Stimulated activated naive B cell treated with anti-CD40 and anti-IgM and Interleukin-4, amounts not matched to agents 10 μg/mL and 1 μg/mL and 100 μg/mL, for 72 hours (primary cell): ENCODE data around the gene AGAP6.
"Not testable (repeated sequence)": the region's sequence is repeated elsewhere in the genome, so short reads cannot be mapped to it uniquely, and the experiment has no call there.

ENCODE experiments used
- ATAC-seq, 2 donors: fragments of 150-1000 bp; cut with Tn5 transposase; replicated peaks; 2 replicates each; pipeline ENCODE4 v1.10.0; 2021; ENCODE audit warnings: moderate library complexity in 1 of 2
- DNase-seq: peaks from one replicate; pipeline ENCODE4 v3.0.0; 2021
- H3K27ac Mint-ChIP-seq: one replicate; pipeline ENCODE4 v1.8.0; 2022; ENCODE audit warnings: mild to moderate bottlenecking, mixed read lengths
- H3K27me3 Mint-ChIP-seq, 2 donors: one replicate each; pipeline ENCODE4 v1.8.0; 2022; ENCODE audit warnings: mixed read lengths in 2 of 2
- H3K36me3 Mint-ChIP-seq, 2 donors: one replicate each; pipeline ENCODE4 v1.8.0; 2022; ENCODE audit warnings: mixed read lengths in 2 of 2, mild to moderate bottlenecking in 1 of 2
- H3K4me1 Mint-ChIP-seq, 2 donors: one replicate each; pipeline ENCODE4 v1.8.0; 2022; ENCODE audit warnings: mixed read lengths in 2 of 2, mild to moderate bottlenecking in 1 of 2
- H3K4me3 Mint-ChIP-seq, 2 donors: one replicate each; pipeline ENCODE4 v1.8.0; 2022; ENCODE audit warnings: mild to moderate bottlenecking in 2 of 2, mixed read lengths in 2 of 2, moderate library complexity in 1 of 2
- H3K9me3 Mint-ChIP-seq, 2 donors: one replicate each; pipeline ENCODE4 v1.8.0; 2022; ENCODE audit warnings: mixed read lengths in 2 of 2, mild to moderate bottlenecking in 1 of 2

Gene AGAP6

GRCh38 chr10:50051995-50052660 lies 63.9 kb downstream of the AGAP6 start:
- H3K4me1 Mint-ChIP-seq, H3K4me3 Mint-ChIP-seq, H3K9me3 Mint-ChIP-seq, H3K36me3 Mint-ChIP-seq, H3K27me3 Mint-ChIP-seq: not testable (repeated sequence)
- peak; percentile 7 for DNase-seq
- peak; percentile 63 to 79 for ATAC-seq
- H3K27ac Mint-ChIP-seq = peak overlapping the region; percentile 25

- H3K4me3 Mint-ChIP-seq, ATAC-seq, H3K27me3 Mint-ChIP-seq, H3K4me1 Mint-ChIP-seq, H3K9me3 Mint-ChIP-seq, H3K36me3 Mint-ChIP-seq, H3K27ac Mint-ChIP-seq, DNase-seq: not testable (repeated sequence)
These were observed 64.7 kb downstream of the AGAP6 start for GRCh38 chr10:50052778-50053376.

GRCh38 chr10:50055494-50056292 lies 67.5 kb downstream of the AGAP6 start:
- H3K27ac Mint-ChIP-seq, H3K4me3 Mint-ChIP-seq: not testable (repeated sequence)

GRCh38 chr10:50056654-50057053 lies 68.4 kb downstream of the AGAP6 start:
- DNase-seq, H3K9me3 Mint-ChIP-seq, H3K4me1 Mint-ChIP-seq, H3K36me3 Mint-ChIP-seq, H3K27me3 Mint-ChIP-seq, H3K27ac Mint-ChIP-seq, H3K4me3 Mint-ChIP-seq, ATAC-seq: not testable (repeated sequence)

More at GRCh38 chr10:50055494-50056292, 67.5 kb downstream of the AGAP6 start:
- not testable (repeated sequence) for DNase-seq, H3K9me3 Mint-ChIP-seq, ATAC-seq, H3K27me3 Mint-ChIP-seq, H3K36me3 Mint-ChIP-seq, H3K4me1 Mint-ChIP-seq

- not testable (repeated sequence) for H3K4me1 Mint-ChIP-seq, H3K27me3 Mint-ChIP-seq, ATAC-seq
These were observed 70.5 kb downstream of the AGAP6 start for GRCh38 chr10:50058727-50059126.

GRCh38 chr10:50059946-50060345 lies 71.7 kb downstream of the AGAP6 start:
- not testable (repeated sequence) for ATAC-seq, H3K4me1 Mint-ChIP-seq, H3K27me3 Mint-ChIP-seq, H3K27ac Mint-ChIP-seq, H3K4me3 Mint-ChIP-seq, H3K36me3 Mint-ChIP-seq, DNase-seq, H3K9me3 Mint-ChIP-seq

More at GRCh38 chr10:50058727-50059126, 70.5 kb downstream of the AGAP6 start:
- not testable (repeated sequence) for DNase-seq, H3K4me3 Mint-ChIP-seq, H3K36me3 Mint-ChIP-seq, H3K27ac Mint-ChIP-seq, H3K9me3 Mint-ChIP-seq
